DMS153 (cell line): ENCODE measurements around the gene ASTE1.
"Not testable (repeated sequence)": the region's sequence is repeated elsewhere in the genome, so short reads cannot be mapped to it uniquely, and the experiment has no call there.

Source experiments
- DNase-seq: peaks from one replicate; lab custom pipeline; 2025; lab: John Stamatoyannopoulos, UW

The ASTE1 gene

DNA sequence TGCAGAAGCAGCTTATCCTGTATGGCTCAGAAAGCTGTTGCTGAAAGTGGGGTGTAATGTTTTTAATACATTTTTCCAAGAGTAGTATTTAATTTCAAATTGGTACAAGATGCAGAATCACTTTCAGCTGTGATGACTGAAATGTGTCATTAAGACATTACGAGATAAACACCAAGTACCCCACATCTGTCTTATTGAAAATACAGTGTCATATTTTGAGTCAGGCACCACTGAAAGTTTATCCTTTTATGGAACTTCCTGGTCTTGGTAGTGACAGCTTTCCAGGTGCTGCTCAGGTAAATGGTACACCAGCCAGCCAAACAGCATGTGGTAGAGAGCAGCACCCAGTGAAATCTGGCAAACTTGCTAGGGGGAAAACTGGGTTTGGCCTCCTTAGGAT lies 16.9 kb downstream of the ASTE1 start:
- no peak for DNase-seq

DNA sequence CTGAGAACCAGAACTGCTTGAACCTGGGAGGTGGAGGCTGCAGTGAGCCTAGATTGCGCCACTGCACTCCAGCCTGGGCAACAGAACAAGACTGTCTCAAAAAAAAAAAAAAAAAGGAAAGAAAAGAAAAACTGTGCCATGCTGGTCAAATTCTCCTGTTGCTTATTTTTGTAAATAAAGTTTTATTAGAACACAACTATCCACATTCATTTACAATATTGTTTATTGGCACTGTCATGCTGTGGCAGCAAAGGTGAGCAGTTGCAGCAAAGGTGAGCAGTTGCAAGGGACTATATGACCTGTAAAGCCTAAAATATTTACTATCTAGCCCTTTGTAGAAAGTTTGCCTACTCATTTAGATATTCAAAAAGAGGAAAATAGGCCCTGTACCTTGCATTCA lies 18.3 kb downstream of the ASTE1 start:
- DNase-seq, result no peak

DNA sequence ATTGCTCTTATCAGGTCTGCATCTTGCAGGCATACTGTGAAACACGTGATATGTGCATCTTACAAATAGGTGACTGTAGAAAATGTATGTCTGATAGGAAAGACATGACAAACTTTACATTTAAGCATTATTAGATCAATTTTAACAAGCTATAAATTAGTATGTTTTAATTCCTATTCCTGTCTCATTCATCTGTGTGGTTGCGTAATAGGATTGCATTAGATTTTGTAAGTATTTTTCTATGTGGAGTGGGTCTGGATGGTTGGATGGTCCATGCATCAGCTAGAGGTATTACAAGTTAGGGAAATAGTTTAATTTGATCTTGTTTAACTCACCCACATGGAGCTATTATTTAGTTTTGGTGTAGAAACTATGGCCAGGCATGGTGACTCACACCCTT lies 18.8 kb downstream of the ASTE1 start:
- DNase-seq, result no peak

DNA sequence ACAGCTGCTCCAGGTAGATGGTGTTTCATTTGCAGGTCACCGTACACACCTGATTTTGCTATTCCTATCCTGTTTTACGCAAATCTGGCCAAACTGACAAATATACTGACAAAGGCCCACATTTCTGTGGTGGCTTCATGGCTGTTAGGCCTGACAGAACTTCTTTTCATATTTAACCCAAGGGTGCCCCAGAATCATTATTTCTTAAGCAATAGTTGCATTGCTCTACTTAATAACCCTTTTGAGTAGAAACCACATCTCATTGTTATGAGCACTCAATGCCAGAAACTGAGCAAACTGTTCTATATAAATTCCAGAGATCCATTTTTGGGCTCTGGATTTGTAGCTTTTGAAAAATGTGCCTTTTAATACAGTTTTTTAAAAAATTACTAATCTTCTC lies 19.4 kb downstream of the ASTE1 start:
- no peak for DNase-seq

DNA sequence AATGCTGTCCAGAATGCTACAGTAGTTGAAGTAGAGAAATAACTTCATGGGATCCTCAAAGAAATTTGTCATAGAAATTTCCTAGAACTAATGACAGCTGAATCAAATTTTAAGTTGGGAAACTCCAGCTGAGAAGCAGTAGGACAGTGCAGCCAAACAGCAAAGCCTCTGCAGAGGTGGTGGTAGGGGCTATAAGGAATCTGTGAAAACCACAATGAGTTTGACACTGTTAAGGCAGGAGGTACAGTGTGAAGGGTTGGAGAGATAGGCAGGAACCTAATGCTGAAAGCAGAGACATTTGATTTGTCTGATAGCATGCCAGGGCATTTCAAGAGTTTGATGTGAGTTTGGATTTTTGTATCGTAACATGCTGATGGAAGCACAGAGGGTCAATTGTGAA lies 22.0 kb downstream of the ASTE1 start:
- DNase-seq, result no peak

DNA sequence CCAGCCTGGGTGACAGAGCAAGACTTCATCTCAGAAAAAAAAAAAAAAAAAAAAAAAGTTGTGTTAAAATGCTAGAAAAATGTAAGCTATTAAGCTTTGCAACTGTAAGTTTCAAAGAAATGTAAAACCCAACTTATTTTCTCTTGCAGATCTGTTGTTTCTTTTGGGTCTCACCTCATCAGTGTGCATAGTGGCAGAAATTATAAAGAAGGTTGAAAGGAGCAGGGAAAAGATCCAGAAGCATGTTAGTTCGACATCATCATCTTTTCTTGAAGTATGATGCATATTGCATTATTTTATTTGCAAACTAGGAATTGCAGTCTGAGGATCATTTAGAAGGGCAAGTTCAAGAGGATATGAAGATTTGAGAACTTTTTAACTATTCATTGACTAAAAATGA lies 25.6 kb downstream of the ASTE1 start:
- DNase-seq, result no peak

DNA sequence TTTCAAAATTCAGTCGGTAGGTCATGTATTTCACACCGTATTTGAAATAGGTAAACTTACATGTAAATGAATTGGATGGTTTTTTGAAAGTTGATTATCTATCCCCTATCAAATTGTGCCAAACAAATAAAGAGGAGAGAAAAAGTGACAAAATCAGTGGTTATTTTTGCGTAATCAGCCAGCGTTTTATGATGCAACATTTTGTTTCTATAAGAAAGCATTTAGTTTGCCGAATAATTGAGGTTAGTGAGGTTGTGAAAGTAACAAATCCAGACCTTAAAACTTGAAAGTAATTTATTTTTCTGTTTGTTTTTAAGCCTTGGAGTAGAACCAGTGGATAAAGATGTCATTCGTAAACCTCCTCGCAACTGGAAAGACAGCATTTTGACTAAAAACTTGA lies 29.3 kb downstream of the ASTE1 start:
- DNase-seq, result no peak

DNA sequence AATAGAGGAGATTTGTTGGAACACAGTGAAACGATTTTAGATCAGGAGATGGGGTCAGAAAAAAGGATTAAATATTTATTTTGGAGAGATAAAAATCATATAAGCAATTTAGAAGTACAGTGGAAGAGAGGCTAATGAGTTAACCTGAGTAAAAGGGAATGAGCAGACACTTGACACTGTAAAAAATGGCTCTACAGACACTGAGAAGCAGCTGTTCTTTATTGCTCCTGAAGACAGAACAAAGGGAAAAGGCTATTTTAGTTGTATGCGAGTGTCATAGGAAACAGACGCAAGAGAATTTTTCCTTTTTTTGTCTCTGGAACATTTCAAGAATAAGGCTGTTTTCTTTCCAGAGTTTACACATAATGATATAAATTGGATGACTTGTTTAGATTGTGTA lies 34.3 kb downstream of the ASTE1 start:
- DNase-seq, result peak; percentile 6

DNA sequence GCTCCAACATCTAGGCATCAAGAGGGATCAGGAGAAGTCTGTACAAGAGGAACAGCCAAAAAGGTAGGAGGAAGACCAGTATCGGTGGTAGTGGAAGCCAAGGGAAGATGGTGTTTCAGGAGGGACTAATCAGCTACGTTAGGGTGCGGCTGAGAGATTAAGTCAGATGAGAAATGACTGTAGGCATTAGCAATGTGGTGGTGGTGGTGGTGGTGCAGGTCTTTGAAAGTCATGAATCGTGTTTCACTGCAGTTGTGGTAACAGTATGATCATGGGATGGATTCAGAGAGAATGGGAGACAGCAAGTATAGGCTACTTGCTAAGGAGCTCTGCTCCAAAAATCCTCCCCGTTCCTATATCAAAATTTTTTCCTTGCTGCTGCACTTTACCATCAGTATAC lies 35.5 kb downstream of the ASTE1 start:
- no peak for DNase-seq

DNA sequence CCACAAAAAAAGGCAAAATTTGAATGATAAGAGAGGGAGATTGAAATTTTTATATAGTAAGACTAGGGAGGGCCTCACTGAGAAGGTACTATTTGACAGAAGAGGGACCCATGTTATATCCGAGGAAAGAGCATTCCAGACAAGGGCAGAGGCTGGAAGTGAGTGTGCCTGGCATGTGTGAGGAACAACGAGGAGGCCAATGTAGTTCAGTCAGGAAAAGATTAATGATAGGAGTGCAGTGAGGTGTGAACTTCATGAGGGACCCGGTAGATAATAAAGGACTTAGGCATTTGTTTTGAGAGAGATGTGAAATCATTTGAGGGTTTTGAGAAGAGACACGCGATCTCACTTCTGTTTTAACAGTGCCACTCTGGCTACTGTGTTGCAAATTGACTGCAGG lies 36.3 kb downstream of the ASTE1 start:
- DNase-seq, result no peak

DNA sequence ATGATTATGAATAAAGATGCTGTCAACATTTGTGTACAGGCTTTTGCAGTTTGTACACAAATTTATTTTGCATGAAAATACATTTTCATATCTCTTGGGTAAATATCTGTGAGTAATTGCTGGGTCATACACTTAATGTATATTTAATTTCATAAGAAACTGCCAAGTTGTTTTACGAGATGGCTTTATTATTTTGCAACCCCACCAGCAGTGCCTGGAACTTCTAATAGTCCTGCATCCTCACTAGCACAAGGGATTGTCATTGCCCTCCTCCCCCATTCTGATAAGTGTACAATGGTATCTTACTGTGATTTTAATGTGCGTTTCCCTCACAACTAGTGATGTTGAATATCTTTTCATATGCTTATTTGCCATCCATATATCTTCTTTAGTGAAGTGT lies 45.2 kb downstream of the ASTE1 start:
- no peak for DNase-seq

DNA sequence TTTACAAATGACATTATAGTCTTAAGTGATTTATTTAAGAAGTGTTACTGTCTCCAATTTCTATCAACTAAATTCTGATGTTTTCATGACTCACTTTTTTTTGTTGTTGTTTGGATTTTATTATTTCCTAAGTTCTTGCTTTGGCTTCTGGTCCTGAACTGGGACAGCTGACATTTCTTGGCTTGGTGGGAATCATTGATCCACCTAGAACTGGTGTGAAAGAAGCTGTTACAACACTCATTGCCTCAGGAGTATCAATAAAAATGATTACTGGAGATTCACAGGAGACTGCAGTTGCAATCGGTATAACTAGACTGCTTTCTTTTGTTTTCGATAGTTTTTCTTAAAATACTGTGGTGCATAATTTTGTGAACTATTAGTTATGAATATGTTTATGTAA lies 47.5 kb downstream of the ASTE1 start:
- DNase-seq, result no peak

DNA sequence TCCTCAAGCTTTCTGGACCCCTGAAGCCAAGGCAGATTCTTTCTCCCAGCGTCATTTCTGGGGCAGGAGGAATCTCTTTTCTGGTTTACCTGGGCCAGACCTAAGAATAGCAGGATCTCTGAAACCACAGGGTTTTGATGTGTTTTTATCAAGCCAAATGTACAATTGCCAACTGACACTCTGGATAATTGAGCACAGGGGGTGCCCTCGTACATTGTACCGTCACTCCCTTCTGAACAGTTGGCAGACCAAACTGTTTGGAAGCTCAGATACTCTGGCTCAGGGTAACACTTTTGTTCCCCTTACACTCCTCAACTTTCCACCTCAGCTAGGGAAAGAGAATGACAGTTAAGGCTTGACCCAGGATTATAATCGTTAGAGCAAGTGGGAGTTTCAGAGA lies 49.9 kb downstream of the ASTE1 start:
- no peak for DNase-seq

DNA sequence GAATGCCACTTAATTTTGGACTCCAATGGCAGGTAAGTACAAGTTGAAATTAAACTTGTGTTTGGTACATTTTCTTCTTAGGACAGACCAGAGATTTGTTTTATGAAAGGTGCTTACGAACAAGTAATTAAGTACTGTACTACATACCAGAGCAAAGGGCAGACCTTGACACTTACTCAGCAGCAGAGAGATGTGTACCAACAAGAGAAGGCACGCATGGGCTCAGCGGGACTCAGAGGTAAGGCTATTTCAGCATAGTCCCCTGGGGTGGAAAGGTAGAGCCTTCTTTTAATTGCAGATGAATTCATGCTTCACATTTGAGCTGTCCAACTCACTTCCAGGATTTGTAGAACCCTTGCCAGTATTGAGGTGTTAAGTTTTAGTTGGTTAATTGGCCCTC lies 51.4 kb downstream of the ASTE1 start:
- no peak for DNase-seq

DNA sequence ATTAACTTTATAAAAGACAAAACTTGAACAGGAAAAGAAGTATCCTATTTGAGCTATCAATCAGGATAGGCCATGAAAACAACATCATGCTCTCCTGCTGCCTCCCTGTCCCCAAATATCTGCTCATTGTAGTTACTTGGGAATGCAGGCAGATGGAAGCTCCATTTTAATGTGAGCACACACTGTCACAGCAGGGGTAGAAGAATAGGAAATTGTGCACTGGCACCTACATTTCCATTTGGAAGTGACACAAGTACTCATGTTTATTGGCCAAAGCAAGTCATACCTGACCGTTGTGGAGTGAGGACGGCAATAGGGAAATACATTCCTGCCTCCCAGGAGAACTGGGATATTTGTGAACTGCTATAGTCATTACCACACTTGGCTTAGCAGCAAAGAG lies 52.4 kb downstream of the ASTE1 start:
- DNase-seq, result no peak

DNA sequence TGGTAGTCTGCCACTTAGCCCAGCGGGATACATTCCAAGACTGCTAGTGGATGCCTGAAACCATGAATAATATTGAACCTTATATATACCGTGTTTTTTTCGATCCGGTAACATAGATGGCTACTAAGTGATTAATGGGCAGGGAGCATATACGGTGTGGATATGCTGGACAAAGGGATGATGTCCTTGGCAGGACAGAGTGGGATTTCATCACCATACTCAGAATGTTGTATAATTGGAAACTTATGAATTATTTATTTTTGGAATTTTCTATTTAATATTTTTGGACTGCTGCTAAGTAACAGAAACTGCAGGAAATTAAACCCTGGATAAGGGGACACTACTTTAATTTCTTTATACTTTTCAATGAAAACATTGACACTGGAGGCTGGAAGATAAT lies 53.2 kb downstream of the ASTE1 start:
- DNase-seq, result no peak

DNA sequence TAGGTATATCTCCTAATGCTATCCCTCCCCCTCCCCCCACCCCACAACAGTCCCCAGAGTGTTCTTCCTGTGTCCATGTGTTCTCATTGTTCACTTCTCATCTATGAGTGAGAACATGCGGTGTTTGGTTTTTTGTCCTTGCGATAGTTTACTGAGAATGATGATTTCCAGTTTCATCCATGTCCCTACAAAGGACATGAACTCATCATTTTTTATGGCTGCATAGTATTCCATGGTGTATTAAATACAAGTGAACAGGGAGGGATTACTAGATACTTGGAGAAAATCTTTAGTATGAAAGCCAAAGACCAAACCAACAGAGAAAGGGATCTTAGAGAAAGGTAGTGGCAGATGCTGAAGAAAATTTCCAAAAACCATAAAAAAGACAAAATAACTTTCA lies 54.0 kb downstream of the ASTE1 start:
- not testable (repeated sequence) for DNase-seq

DNA sequence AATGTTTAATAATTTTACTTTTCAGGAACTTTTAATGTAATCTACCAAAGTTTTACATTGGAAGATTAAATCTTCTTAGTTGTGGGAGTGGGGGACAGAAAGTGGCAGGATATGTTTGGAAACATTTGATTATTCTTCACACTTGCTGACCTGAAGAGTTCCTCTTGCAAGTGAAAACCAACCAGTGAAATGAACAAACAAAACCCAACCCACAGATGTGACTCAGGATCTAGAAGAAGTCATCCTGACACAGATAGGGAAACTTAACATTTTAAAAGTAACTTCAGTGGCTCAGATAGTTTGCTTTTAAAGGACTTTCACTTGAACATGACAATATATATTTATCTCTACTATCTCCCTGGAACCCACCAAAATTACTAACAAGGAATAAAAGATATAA lies 55.4 kb downstream of the ASTE1 start:
- no peak for DNase-seq

DNA sequence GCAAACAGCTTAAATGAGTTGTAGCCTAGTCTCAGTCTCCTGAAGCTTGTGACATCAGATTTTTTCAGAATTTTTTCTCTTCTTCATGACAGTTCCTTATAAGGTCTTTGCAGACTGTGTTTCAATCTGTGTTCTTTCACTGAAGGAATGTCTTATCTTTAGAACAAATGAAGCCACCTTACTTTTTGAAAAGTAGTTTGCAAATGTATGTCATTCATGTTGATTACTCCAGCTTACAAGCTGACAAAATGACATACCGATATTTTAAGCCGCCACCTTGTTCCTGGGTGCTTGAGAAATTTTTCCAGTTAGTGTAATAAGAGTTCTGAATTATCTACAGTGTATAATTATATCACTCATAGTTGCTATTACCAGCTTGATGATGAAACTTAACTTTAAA lies 57.0 kb downstream of the ASTE1 start:
- DNase-seq, result no peak

DNA sequence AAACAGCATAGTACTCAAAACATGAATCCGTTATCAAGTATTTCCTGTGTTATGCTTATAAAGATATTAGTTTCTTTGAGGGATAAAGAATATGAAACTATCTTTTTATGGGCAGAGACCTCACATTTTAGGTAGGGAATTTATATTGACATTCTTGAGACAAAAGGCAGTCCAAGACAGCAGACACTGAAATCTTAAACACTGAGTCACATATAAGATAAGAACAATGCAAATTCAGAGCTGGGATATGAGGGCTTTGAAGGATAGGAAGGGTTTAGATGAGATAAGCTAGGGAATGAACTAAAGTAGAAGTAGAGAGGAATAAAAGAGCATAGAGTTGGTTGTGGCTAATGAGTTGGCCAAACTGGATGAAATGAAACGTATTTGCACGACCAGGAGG lies 58.4 kb downstream of the ASTE1 start:
- no peak for DNase-seq

DNA sequence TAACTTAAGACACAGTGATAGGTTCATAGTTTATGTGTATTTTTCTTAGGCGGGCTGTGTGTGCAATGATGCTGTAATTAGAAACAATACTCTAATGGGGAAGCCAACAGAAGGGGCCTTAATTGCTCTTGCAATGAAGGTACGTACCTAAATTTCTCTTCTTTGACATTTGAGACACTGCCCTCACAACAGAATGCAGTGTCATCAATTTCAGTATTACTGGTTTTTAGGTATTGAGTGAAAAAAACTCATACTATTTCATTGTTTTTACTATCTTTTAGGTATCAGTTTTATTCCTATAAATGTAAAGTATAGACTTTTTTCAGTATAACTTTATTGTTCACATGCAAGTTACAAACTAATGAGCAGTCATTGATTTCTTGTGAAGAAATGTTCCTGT lies 59.3 kb downstream of the ASTE1 start:
- no peak for DNase-seq

DNA sequence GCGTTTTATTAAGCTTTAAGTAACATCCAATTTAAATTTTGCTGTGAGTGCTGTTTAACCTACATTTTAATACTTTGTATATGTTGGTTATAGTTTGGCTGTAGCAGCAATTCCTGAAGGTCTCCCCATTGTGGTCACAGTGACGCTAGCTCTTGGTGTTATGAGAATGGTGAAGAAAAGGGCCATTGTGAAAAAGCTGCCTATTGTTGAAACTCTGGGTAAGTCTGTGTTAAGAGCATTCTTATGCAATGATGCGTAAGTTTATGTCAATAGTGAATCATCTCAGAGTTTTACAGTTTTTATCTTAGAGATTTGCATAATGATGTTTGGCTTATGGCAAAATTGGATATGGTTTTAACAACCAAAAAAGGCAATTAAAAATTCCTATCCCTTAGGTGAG lies 62.7 kb downstream of the ASTE1 start:
- no peak for DNase-seq
